GM20431 (cell line): ENCODE data around the gene PACSIN3.
"Not testable (repeated sequence)": the region's sequence is repeated elsewhere in the genome, so short reads cannot be mapped to it uniquely, and the experiment has no call there.

Experiments used
- in situ Hi-C: fragments of 300-500 bp; cut with MseI, MboI; formaldehyde crosslinking; loops from one replicate; pipeline ENCODE4 v1.15.0; 2020; ENCODE audit warnings: low sequenced_read_pairs; ENCODE audit not compliant: unreplicated experiment

The PACSIN3 gene

DNA sequence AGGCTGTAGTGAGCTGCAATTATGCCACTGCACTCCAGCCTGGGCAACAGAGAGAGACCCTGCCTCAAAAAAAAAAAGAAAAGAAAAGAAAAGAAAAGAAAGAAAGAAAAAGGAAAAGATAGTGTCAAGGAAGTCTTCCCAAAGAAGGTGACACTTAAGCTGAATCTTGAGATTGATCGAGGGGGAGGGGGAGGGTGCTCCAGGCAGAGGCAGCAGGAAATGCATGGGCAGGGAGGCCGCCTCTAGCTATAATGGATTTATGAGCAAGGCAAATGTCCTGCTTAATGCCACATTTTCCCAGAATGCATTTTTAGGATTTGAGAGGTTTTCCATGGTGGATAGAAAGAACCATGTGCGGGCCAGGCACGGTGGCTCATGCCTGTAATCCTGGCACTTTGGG lies 14.8 kb upstream of the PACSIN3 start:
- in situ Hi-C loops: no loop called here

- in situ Hi-C loops: not testable (repeated sequence)
Measured at GRCh38 chr11:47198161-47198560, 11.9 kb upstream of the PACSIN3 start.

DNA sequence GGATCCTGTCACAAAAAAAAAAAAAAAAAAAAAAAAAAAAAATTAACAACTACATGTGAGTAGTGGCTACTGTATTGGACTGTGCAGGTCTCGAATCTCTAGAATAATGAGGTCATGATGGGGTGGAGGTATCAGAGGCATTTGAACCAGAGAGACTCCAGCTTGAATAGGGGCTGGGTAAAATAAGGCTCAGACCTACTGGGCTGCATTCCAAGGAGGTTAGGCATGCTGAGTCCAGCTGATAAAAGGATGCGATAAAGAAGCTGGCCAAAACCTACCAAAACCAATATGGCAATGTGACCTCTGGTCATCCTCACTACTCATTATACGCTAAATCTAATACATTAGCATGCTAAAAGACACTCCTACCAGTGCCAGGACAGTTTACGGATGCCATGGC lies 5.9 kb upstream of the PACSIN3 start:
- in situ Hi-C loops: no loop called here

- in situ Hi-C loops: not testable (repeated sequence)
Measured at GRCh38 chr11:47191137-47191536, 4.9 kb upstream of the PACSIN3 start.

DNA sequence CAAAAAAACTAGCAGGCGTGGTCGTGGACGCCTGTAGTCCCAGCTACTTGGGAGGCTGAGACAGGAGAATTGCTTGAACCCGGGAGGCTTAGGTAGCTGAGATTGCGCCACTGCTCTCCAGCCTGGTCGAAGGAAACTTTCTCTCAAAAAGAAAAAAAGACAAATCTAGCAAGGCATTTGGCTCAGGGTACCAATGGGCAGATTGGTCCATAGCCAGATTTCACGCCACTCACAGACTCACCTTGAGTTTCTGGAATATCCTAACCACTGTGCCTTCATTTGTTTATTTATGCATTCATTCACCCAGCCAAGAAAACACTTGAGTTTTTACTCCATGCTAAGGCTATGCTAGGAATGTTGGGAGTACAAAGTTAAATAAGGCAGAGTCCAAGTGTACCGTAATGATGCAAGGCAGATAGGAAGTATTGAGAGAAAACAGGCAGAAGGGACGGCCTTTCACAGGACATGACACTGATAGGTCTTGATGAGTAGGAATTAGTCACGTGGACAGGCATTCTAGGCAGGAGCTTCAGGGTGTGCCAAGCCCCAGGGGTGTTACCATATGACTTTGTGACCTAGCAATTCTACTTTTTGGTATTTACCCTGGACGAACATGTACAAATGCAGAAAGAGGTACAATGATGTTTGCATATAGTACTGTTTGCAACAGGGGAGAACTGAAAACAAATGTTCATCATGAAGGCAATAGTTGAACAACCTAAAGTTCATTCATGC lies 3.0 kb upstream of the PACSIN3 start:
- in situ Hi-C loops: no loop called here

- in situ Hi-C loops: no loop called here
Measured at GRCh38 chr11:47188259-47188658, 2.0 kb upstream of the PACSIN3 start.

DNA sequence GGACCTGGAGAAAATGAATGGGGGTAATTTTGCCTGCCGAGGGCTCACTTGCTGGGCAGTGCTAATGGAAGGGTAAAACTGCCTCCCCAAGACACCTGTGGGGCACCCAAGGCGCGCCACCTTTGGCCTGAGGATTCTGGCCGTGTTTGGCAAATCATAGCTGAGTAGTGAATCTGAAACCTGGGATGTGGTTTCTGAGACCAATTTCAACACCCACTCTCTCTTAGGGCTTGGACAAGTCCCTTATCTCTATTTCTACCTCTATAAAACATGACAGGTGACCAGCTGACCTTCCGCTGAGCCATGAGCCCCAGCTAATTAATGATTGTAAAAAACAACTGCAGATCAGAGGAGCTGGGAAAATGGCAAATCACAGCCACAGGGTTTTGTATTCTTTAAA lies 1.5 kb upstream of the PACSIN3 start:
- in situ Hi-C loops: no loop called here

DNA sequence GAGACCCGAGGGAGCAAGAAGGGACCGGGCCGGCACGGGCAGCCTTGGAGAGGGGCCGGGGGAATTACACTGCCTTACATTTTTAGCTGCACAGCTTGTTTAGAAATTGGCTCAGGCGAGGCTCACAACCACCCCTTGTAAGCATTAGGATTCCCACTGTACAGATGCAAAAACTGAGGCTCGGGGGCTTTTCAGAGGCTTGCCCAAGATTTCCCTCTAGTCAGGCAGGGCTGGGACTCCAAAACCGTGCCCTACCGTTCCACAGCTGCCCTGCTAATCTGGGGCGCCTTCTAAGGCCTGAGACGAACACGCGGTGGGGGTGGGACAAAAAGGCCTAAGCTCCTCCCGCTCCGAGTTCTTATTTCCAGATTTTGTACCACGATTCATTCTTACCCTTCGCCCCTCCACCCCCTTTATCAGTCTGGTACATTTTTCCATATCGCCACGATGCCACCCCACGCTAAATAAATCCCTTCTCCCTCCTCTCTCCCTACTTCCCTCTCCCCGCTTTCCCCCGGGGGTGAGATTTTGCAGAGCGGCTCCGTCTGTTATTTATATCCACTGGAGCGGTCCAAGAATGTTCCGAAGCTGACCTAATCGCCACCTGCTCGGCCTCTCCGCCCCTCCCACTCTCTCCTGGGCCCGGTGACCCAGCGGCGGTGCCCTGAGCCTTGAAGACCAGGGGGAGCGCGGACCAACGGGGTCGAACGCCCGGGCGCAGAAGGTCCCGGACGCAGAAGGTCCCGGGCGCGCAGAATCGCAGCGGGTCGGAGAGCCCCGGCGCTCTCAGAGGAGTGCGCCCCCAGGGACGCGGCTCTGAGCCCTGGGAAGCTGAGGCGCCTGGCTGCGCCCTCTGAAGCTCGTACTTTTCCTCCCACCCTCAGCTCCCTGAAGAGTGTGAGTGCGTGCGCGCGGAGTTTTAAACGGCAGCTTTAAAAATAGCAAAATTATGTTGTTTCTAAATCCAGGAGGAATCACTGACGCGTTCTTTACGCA lies 764 bp upstream of the PACSIN3 start:
- in situ Hi-C loops: no loop called here

DNA sequence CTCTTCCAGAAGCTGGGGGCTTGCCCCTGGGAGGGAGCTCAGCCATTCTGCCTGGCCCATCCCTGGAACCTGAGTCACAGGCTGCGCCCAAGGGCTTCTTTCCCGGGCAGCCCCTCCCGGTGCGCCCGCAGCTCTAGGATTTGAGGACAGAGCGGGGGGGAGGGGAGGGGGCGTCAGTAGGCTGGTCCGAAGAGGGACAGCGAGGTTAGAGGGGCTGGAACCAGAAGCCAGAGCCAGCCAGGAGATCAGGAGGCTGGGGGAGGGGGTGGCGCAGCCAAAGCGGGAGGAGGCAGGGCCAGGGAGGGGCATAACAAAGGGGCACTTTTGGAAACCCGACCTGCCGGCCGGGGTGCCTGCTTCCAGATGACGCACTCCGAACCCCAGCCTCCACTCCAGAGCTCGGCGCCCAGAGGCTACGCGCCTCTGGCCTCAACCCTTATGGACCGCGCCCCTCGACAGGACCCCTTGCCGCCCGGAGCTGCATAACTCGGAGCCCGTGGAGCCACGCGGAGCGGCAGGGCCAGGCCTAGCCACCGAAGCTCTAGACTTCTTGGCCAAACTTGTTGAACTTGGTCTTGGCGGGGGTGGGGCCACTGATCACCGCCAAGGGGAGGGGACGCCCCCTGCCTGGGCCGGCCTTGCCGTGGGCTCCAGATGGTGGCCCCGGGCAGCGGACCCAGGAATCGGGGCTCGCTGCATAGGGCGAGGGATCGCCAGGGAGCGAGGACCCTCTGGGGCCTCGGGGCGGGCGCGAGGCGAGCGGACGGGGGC lies 744 bp downstream of the PACSIN3 start:
- in situ Hi-C loops: no loop called here

- in situ Hi-C loops: no loop called here
Measured at GRCh38 chr11:47184711-47185304, 1.4 kb downstream of the PACSIN3 start.

DNA sequence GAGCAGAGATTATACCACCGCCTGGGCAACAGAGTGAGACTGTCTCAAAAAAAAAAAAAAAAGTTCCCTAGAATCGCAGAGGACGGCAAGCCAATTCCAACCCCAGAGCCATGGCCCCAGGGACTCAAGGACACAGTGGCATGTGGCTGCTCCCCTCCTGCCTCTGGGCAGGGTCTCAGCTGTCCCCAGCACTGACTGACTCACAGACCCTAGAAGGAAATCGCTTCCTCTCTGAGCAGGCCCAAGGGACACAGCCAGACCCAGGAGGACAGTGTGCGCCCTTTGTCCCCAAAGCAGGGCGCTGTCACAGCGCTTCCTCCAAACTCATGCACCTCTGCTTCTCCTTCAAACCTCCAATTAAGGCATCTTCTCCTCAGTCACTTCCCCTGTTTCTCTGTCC lies 2.3 kb downstream of the PACSIN3 start:
- in situ Hi-C loops: no loop called here

GRCh38 chr11:47183031-47183856 lies 3.0 kb downstream of the PACSIN3 start:
- in situ Hi-C loops: no loop called here

- in situ Hi-C loops: no loop called here
Measured at GRCh38 chr11:47182380-47182779, 3.9 kb downstream of the PACSIN3 start.

GRCh38 chr11:47181271-47181670 lies 5.0 kb downstream of the PACSIN3 start:
- in situ Hi-C loops: no loop called here

- in situ Hi-C loops: no loop called here
Measured at GRCh38 chr11:47180006-47180787, 6.0 kb downstream of the PACSIN3 start.

DNA sequence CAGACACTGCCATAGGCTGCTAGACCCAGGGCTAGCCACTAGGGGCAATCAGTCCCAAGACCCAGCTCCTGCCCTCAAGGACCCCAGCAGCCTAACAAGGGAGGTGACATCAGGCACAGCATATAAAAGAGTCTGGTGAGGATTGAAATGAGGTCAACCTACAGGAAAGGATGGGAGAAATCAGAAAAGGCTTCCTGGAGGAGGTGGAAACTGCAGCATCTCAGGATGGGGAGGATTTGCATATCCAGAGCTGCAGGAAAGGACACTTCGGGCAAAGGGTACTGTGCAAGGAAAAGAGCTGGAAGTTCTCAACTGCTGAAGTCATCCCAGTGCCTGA lies 6.6 kb downstream of the PACSIN3 start:
- in situ Hi-C loops: no loop called here

DNA sequence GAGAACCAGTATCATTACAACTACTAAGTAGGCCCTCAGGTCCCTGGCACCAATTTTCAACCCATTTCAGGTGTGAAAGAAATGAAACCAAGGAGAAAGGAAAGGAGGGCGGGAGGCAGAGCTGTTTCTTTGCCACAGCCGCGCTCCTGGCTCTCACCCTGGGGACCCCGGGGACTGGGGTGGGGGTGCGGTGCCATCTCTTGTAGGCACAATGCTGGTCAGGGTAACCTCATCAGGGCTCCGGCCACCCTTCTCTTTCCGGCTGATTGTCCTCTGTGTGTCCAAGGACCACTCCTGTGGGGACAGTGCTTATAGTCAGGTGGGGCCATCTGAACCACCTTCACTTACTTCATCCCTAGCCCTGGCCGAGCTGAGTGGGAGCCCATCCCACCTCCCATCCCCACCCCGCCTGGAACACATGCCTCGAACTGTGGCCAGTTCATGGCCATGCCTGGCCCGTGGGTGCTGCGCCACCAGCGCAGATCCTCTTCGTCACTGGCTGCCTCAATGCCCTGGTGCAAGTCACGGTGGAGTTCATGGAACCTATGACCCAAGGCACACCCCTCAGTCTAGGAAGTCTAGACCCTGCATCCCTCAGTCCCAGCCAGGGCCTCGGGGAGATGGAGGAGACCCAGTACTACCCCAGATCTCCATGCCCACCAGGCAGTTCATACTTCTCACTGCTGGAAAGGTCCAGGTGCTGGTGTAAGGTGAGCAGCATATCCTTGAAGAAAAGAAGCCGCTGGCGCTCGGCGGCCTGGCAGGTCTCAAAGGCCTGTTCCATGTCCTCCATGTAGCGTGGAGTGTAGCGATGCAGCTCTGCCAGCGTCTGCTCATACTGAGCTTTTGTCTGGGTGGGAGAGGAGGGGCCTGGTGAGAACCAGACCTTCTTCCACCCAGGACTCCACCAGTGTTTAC lies 7.2 kb downstream of the PACSIN3 start:
- in situ Hi-C loops: no loop called here

GRCh38 chr11:47178316-47178715 lies 7.9 kb downstream of the PACSIN3 start:
- in situ Hi-C loops: no loop called here
